Mucosa of gallbladder (tissue), 1 donor: ENCODE measurements around the gene SSBP2. TPM values are rescaled to one million over a fixed set of nuclear protein-coding genes. Genes with fewer than 3 reads are reported as not detected.

Experiments used
- DNase-seq: peaks from one replicate; pipeline ENCODE4 v3.0.0-alpha.2; 2020; ENCODE audit warnings: low spot score
- total RNA-seq: library from RNA; stranded (reverse); gene quantifications from one replicate; pipeline ENCODE4 v1.2.1, GENCODE V29; 2021
- donor health status: DM: no; HTN: no; CAD: no.

The SSBP2 gene
- total RNA-seq, 1 donor from 2014 or later = 67.5 TPM

DNA sequence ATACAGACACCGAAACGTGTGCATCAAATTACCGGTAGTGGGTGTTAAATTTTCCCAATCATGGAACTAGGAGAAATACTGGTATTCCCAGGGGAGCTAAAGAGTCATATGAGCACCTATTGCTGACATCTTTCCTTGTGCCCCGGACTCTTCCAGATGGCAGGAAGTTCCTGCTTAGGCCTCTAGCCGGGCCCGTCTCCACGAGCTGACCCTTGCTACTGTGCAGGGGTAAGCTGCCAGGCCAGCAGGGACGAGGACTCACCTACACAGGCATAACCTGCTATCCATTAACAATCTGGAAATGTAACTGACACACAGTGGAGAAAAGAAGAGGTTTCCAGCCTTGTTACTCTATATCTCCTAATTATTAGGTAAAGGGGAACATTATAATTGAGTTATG, 16.2 kb upstream of the SSBP2 start:
- no peak for DNase-seq

DNA sequence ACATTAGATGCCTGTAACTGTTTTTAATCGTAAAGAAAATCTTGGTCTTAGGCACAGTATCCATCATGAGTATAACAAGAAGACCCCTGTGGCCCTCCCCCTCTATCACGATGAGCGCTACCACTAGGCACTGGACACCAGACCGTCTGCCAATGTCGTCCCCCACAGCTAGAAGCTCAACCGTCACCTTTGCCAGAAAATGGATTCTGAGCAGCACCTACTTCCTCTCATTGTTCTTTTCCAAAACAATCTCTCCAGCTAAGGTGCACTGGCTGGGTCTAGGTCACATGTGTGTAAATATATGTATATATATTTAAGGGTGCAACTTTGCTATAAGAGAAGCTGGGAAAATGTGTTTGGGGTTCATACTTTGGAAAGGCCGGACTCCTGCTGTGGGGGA, 15.7 kb upstream of the SSBP2 start:
- DNase-seq = no peak

DNA sequence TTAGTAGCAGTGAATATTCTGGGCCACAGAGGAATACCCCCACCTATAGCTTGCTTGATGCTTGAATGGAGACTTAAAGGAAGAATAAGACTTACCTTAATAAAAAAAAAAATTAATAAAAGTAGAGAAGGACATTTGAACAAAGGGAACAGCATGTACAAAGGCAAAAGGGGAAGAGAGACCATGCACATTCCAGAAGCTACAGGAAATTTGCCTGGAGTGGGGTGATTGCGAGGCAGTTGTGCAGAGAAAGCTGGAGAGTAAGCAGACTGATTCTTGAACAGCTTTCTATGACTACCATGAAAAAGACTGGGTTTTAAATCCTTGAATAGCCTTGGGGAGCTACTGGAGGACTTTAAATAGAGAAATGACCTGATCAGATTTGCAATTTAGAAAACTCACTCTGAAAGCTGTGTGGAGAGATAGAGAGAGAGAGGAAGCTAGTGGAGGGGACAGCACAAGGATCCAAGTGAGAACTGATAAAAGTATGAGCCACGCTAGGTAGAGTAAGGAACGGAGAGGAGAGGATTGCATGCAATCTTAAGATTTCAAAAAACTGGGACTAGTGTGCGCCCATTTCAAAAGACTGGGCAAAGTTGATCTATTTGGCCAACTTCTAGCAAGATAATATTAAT, 12.5 kb upstream of the SSBP2 start:
- DNase-seq = no peak

DNA sequence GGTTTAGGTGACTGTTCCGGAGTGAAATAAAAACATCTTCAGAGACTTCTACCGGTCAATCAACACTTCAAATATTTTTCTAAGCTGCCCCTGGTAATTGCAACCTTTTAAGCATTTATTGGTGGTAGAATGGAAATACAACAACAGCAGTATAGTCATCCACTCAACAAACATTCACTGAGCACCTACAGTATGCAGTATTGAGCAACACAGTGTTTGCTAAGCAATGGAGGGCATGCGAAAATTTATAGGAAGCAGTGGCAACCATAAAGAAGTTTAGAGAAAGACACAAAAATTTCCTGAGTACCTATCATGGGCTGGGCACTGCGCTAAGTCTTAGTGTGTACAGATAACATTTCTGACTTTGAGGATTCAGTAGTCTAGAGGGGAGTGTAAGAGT, 12.0 kb upstream of the SSBP2 start:
- DNase-seq = no peak

DNA sequence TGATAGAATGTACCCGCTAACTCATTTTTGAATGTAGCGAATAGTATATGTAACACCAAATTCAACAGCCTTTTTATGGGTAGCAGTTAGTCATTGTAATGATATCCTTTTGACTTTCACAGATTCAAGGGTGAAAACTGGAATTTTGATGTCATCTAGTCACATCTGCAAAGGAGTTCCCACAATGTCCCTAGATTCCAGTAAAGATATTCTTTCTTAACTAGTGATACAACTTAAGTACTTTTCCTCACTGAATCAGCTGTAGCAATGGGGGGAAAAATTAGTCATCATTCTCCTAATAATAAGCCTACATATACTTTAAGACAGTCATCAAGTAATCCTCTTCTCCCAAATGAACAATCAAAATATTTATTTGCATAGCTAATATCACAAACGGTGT, 11.5 kb upstream of the SSBP2 start:
- no peak for DNase-seq

DNA sequence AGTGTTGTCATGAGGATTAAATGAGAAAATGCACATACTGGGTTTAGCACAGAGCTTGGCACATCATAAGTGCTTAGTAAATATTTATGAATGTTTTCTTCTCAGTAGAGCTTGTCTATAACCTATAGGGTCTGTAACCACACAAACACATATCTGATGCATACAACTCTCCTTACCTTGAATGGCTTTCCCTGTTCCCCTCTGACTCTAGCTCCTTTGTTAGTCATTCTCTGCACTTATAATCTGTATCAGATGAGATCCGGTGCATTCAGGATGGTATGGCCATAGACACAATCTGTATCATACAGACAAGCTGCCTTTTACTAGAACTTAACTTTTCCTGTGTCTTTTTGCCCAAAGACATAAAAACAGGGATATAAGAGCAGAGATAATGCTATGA, 11.1 kb upstream of the SSBP2 start:
- no peak for DNase-seq

DNA sequence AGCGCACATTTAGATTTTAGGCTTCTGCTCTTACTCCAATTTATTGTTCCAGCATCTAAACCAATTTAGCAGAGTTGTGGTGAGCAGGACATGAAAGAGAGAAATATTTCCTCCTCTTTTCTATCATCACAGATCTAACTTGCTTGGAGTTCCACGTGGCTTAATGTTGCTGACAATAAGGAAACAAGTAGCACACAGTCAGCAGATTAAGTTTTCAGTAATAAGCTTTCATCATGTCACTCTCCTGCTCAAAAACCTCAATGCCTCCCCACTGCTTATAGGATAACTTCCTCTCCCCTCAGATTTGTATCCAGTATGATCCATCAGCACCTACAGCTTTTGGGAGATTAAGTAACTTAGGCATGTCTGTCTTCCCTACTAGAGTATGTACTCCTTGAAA, 10.4 kb upstream of the SSBP2 start:
- DNase-seq = no peak

DNA sequence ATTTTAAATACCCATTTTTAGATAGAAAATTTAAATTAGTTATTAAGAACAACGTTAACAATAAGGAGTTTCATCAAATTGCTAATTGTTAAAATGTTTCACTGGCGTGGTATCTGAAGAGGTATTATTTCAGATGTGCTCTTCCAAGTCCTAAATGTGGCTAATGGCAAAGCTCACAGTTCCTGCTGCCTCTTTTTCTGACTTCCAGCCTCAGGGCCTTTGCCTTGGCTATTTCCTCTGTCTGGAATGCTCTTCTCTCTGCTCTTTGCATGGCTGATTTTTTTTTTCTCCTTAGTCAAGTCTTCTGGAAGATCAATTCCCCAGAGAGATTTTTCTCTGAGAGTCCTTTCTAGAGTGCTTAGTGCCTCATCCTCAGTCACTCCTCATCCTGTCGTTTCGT, 9.6 kb upstream of the SSBP2 start:
- DNase-seq = no peak

DNA sequence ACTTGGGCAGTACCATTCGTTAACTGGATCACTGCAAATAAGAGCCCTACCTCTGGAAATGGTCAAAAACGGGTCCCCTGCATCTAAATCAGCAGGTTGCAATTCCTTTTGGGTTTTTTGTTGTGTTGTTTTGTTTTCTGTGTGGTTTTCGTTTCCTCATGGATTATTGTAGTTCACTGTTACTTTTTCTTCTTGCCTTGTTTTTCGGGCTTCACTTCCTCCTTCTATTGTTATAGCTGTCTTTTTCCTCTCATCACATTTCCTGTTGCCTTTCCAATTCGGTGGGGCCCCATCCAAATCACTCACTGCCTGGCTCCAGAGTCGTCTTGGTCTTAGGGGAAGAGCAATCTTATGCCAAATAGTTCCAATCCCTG, 8.7 kb upstream of the SSBP2 start:
- DNase-seq = no peak

DNA sequence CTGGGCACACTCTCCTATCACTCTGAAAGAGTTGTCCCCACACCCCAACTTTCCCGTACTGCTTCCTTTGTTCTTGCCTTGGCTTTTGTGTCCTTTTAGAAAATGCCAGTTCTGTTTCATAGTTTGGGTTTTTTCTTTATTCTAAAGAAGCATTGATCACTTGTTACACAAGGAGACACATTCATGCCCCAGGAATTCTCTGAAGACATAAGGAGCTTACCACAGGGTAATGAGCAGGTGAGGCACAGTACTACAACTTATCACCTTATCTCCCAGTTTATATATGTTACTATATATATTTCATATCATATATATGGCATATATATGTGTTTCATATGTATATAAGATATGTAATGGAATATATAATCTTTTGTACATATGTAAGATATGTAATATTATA, 6.5 kb upstream of the SSBP2 start:
- DNase-seq = no peak

DNA sequence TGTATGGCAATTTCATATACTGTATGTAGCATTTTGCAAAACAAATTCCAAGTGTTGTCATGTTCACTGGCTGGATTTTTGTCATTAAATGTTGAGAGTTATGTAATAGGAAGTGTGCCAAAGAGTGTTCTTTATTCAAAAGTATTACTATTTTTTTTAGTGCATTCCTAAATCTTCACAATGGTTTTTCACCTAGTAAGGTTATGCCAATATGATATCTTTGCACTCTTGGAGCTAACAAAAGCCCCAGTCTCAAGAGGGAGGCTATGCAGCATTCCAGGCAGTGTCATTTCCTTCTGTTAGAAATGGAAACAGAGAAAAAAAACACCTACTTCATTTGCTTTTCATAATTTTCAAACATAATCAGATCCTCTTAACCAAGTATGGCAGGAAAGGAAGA, 5.1 kb upstream of the SSBP2 start:
- no peak for DNase-seq

DNA sequence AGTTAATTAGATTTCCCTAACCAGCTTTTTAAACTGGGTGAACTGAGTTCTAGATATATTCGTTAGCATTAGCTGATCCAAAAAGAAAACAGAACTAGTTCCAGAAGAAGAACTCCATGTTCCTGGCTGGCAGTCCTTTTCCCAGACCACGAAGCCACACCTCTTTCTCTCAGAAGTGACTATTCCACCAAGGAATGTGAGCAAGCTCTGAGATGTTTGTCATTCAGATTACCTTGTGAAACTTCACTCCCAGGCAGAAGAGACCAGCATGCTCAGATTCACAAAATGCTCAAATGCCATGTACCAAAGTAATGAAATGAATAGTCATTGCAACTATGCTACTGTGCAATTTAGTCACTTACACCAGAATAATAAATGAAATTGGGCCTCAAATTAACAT, 4.4 kb upstream of the SSBP2 start:
- DNase-seq = peak; percentile 52

DNA sequence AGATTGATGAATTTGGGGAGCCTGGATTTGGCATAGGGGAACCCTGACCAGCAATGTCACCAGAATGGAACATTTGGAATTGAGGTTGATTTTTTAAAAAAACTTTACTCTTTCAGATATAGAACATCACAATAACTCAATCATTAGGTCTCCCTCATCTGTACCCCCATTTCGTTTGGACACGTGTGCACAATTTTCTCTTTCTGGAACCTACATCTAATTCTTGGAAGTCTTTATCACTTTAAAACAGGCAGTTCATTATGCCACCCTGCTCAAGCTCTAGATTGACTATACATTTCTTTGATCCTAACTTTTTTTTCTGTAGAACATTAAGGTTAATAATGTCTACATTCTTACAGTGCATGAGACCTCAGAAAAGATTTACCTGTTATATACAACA, 3.7 kb upstream of the SSBP2 start:
- no peak for DNase-seq

DNA sequence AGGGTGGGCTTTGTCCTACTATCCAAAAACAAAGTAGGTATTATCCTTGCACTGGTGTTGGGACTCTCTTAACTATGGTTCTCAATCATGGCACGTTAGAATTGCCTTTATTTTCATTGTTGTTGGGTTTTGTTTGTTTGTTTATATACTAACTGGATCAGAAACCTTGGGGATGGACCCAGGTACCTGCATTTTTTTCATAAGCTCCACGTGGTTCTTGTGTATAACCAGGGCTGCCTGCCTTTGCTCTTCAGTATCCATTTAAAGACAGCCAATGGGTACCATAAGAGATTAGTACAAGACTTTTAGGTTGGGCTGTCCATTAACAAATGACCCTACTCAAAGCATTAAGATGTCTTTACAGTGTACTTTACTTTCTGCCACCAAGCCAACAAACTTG, 2.5 kb upstream of the SSBP2 start:
- no peak for DNase-seq

DNA sequence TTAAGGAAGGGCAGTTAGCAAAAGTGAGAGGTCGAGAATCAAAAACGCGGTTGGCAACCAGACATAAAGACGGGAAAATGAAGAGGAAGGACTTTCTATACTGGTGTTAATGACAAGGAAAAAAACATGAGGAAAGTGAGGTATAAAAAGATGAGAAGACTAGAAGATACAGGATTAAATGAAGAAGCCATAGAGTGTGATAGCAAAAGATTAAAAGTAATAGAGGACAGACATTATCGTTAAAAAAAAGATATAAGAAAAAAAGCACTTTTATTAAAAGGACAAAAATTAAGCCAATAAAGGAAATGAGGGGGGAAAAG, 1.7 kb upstream of the SSBP2 start:
- no peak for DNase-seq

DNA sequence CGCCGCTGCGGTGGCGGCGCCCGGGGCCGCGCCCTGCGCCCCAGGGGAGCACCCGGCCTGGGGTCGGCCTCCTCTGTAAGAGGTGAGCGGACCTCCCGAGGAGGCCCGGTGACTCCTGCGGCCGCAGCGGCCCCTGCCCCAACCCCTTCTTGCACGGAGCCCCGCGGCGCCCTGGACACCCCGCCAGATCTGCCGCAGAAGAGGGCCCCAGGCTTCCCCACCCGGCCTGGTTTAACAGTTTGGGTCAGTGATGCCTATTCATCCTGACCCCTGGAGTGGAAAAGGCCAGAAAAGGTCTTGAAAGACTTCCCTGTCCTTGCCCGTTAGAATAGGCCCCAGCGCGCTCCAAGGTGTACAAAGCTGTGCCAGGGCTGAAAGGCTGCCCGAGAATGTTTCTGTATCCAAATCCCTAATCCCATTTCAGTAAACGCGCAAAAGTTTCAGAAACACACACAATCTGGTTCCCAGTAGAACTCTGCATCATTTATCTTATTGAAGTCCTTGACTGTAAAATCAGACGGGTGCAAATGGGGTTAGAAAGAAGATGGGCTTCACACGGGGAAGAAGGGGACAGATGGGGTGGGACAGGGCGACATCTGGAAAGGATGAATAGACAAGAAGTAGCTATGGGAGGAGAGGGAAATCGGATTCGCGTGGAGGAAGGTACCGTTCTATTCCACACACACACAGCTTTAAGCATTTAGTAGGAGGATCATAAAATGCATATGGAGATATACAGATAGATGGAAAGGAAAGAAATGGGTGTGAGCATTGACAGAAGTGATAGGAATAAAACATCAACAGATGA, 1.1 kb upstream of the SSBP2 start:
- peak; percentile 16 for DNase-seq

DNA sequence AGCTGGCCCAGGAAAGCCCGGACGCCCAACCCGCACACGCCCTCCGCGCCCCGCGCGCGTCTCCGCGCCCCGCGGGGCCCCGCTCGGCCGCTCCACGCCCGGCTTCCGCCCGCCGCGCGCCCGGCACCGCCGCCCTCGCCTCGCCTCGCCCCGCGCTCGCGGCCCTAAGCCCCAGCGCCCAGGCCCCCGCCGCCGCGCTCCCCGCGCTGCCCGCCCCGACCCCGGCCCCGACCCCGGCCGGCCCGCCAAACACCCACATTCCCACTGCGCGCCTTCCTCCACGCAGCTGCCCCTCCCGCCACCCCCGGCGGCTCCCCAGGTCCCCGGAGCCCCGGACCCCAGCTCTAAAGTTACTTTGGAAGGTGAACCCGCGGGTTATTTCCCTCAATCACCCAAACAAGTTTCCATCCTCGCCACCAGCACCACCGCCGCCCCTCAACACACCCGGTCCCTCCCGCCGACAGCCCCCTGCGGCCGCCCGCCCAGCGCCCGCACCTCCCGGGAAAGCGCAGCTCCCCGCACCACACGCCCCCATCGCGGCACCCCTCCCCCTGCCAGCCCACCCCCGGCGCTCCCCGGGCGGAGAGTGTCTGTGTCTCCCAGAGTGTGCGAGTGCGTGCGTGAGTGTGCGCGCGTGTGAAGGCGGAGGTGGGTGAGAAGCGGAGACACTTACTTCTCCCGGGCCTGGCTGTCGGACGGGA, 439 bp downstream of the SSBP2 start:
- DNase-seq = no peak

DNA sequence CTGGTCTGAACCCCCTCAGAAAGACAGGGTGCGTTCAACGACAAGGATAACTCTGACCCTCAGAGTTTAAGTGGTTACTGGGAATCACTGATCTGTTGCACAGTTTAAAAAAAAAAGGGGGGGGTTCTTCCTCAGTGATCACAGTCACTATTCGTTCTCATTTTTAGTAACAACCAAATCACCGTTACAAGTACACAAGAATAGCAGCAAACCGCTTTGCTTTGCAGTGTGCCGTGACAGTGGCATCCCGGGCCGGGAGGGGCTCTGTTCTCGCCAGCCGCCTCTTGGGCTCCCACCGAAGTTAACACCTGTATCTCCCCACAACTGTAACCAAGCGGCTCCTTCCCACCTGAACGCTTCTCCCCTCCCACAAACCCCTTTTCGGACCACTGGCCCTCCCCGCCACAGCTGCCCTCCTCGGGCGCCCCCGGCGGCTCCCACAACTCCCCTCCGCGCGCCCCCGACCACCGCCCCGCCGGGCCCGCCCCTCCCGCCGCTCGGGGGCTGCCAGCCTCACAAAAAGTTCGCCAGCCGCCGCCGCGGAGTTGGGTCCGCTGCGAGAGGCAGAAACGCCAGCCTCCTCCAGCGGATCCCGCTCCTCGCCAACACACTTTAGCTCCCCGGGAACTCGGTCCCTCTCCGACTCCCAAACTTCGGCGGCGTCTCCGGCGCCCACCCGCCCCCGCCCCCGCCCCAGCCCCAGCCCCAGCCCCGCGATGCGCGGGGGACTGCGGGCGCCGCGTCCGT, 1.2 kb downstream of the SSBP2 start:
- DNase-seq = no peak

DNA sequence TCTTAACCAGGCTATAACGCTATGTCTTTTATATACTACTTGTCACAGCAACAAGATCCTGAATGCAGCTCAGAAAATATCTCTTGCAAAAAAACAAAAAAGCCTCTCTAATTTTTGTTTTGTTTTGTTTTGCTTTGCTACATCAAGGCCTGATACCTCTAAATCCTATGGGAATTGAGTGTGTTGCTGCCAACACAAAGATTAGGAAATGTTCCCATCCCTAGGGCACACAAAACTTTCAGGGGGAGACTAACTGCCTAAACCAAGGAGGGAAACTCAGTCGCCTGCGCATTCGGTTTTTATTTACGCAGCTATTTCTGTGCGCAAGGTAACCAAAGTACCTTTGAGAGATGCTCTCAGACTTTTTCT, 1.7 kb downstream of the SSBP2 start:
- no peak for DNase-seq

DNA sequence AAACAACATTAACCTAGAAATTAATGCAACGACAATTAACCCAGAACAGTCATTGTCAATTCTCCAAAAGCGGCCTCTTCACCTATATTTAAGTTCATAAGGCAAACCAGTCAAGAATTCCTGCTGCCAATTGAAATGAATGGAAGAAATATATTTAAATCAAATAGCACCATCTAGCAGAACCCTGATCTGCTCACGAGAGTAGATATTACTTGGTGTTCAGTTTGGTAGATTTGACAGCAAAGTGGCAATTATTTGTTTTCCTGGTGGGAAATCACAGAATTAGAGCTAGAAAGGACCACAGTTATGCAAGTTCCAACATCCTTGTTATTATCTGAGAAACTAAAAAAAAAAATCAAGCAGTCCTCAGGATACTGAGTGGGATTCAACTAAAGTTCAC, 2.3 kb downstream of the SSBP2 start:
- no peak for DNase-seq

DNA sequence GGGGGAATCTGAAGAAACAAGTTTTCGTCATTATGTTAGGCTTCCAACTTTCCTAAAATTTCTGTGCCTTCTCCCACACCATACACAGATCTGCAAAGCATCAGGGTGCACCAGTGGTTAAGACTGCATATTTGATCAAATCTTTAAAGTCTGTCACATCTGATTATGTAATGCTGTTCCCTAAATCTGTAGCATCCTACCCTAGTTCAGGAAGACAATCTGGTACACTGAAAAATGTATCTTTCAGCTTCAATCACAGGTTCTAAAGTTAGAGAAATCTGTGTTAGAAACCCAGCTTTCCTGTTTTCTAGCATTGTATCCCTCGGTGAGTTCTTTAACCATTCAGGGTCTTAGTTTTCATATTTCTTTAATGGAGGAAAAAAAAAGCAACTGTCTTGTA, 3.9 kb downstream of the SSBP2 start:
- DNase-seq = no peak

DNA sequence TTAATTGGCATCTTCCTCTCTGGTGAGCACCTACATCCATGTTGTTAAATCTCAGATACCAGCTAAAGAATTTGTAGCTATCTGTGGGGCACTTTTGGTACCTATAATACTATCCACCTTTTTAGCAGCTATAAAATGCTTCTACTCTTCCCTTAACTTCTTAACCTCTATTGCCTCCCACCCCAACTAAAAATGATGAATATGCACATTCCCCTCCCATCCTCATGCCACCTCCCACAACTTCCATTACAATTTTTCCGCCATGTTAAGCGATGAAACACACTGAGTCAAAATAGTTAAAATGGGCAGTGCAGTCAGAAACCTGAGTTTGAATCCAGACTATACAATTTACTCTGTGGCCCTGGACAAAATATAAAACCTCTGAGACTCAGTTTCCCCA, 10.1 kb downstream of the SSBP2 start:
- no peak for DNase-seq

DNA sequence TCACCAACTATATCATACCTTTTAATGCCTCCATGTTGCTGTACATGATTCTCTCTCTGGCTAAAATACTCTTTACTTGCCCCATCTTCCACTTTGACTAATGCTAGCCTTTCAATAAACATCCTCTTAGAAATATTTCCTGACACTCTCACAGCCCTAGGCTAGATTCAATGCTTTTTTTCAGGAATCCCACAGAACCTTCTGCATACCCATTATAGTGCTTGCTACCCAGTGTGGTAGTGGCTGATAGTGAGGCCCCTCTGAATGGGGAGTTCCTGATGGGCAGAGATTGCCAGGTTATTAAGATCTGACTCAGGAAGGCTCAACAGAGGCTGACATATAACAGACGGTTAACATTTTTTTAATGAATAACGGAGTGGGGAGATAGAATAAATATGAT, 11.6 kb downstream of the SSBP2 start:
- DNase-seq = no peak
